Measurements from ENCODE around the gene MAN2A2.
A peak's percentile ranks its signal among the peaks of the same experiment; 100 is the strongest.

Gene MAN2A2

GRCh38 chr15:90934949-90935751, 32.0 kb downstream of the MAN2A2 start, which contains the start of gene UNC45A:
Gene UNC45A (plus strand): TSS chr15:90935285. CDS start chr15:90935325, 40 bp downstream.
- TF ChIP-seq, protein P1, sequence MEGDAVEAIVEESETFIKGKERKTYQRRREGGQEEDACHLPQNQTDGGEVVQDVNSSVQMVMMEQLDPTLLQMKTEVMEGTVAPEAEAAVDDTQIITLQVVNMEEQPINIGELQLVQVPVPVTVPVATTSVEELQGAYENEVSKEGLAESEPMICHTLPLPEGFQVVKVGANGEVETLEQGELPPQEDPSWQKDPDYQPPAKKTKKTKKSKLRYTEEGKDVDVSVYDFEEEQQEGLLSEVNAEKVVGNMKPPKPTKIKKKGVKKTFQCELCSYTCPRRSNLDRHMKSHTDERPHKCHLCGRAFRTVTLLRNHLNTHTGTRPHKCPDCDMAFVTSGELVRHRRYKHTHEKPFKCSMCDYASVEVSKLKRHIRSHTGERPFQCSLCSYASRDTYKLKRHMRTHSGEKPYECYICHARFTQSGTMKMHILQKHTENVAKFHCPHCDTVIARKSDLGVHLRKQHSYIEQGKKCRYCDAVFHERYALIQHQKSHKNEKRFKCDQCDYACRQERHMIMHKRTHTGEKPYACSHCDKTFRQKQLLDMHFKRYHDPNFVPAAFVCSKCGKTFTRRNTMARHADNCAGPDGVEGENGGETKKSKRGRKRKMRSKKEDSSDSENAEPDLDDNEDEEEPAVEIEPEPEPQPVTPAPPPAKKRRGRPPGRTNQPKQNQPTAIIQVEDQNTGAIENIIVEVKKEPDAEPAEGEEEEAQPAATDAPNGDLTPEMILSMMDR (IDR thresholded peaks at IDR 0.05; ENCODE audit: low read depth, low read length, missing control alignments): no peak

GRCh38 chr15:90936823-90937222, 33.7 kb downstream of the MAN2A2 start:
- in situ Hi-C loops (cut with HindIII; ENCODE audit: low pct_ligation_motif_present, low sequenced_read_pairs): no loop called here
- TF ChIP-seq, protein P1 (IDR thresholded peaks at IDR 0.05; ENCODE audit: low read depth, low read length, missing control alignments): no peak
- no peak for DNase-seq
- Histone ChIP-seq H3K27me3 (replicated peaks) (no peaks in the 10 kb centered on the region), H3K36me3 (replicated peaks) (peaks cover 35% of the 10 kb centered on the region), H3K4me3 (ENCODE audit: low read depth, low read length) (no peak overlapping the region), H3K27ac (no peak overlapping the region)

More at GRCh38 chr15:90934949-90935751, 32.0 kb downstream of the MAN2A2 start, which contains the start of gene UNC45A:
- peaks cover 22% of the 10 kb centered on the region for H3K36me3 ChIP-seq (replicated peaks)
- H3K4me3 ChIP-seq (ENCODE audit: low read depth, low read length): peak within 1 kb of the TSS; percentile 78
- in situ Hi-C loops (cut with HindIII; ENCODE audit: low pct_ligation_motif_present, low sequenced_read_pairs): no loop called here
- H3K27ac ChIP-seq: peak within 1 kb of the TSS; percentile 79
- H3K27me3 ChIP-seq (replicated peaks): no peaks in the 10 kb centered on the region
- peak; percentile 68 for DNase-seq

- DNase-seq: no peak
- Histone ChIP-seq H3K4me3 (ENCODE audit: low read depth, low read length) (no peak overlapping the region), H3K36me3 (replicated peaks) (peaks cover 48% of the 10 kb centered on the region), H3K27me3 (replicated peaks) (no peaks in the 10 kb centered on the region), H3K27ac (no peak overlapping the region)
- in situ Hi-C loops (cut with HindIII; ENCODE audit: low pct_ligation_motif_present, low sequenced_read_pairs): no loop called here
- TF ChIP-seq, protein P1 (IDR thresholded peaks at IDR 0.05; ENCODE audit: low read depth, low read length, missing control alignments): no peak
Measured at GRCh38 chr15:90938261-90938660, 35.2 kb downstream of the MAN2A2 start.

DNA sequence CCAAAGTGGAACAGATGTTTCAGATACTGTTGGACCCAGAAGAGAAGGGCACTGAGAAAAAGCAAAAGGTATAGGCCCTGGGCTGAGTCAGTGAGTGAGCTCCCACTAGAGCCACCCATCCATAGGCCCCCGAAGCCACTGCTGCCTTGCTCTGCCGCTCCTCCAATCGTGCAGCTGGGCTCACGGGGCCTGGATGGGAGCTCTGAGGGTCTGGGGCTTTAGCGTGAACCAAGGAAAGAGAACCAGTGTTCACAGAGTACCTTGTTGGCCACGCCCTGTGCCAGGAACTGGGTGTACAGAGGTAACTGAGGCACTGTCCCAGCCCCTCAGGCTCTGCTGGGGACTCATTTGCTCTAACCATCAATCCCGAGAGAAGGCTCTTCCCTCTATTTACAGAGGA, 36.7 kb downstream of the MAN2A2 start:
- Histone ChIP-seq H3K27me3 (replicated peaks) (no peaks in the 10 kb centered on the region), H3K36me3 (replicated peaks) (peaks cover 61% of the 10 kb centered on the region), H3K27ac (no peak overlapping the region), H3K4me3 (ENCODE audit: low read depth, low read length) (no peak overlapping the region)
- DNase-seq: no peak
- TF ChIP-seq, protein P1 (IDR thresholded peaks at IDR 0.05; ENCODE audit: low read depth, low read length, missing control alignments): no peak
- in situ Hi-C loops (cut with HindIII; ENCODE audit: low pct_ligation_motif_present, low sequenced_read_pairs): no loop called here

DNA sequence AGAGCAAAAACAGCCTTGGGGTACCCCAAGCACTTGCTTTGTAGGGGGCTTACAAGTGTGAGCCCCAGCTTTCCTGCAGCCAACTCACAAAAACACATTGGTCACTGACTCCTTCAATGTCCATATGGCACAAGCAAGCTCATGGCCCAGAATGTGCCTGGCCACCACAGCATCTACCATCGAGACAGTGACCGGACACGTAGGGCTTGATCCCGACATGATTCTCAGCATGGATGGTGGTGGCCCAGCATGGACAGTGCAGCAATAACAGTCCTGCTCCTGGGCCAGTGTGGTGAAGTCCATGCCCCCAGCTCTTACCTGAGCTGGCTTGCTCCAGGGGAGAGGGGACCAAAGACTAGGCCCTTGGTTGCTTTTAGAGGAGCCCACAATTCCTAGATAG, 37.9 kb downstream of the MAN2A2 start:
- H3K27me3 ChIP-seq (replicated peaks): no peaks in the 10 kb centered on the region
- no peak for DNase-seq
- H3K27ac ChIP-seq: no peak overlapping the region
- in situ Hi-C loops (cut with HindIII; ENCODE audit: low pct_ligation_motif_present, low sequenced_read_pairs): no loop called here
- TF ChIP-seq, protein P1 (IDR thresholded peaks at IDR 0.05; ENCODE audit: low read depth, low read length, missing control alignments): no peak
- H3K36me3 ChIP-seq (replicated peaks): peaks cover 70% of the 10 kb centered on the region
- H3K4me3 ChIP-seq (ENCODE audit: low read depth, low read length): no peak overlapping the region
